HepG2 (cell line): Measurements from ENCODE around the gene TNFRSF6B. TPM values are rescaled to one million over a fixed set of nuclear protein-coding genes. Genes with fewer than 3 reads are reported as not detected.

Experiments used
- ATAC-seq: fragments of 200-7000 bp; cut with Tn5 transposase; 3 replicates; pipeline ENCODE4 v1.9.1; 2020; ENCODE audit warnings: mild to moderate bottlenecking, moderate library complexity
- BruUV-seq: library from RNA; stranded (reverse); fragments of 400-500 nt; replicated peaks from 2 replicates; lab custom pipeline; 2021; lab: Mats Ljungman, UMichigan
- CTCF ChIA-PET: fragments of 300-600 bp; formaldehyde crosslinking; extraction: SDS; loops from one replicate; lab custom pipeline; 2021; ENCODE audit warnings: low total read pairs, inconsistent platforms, low intra/inter-chr PET ratio; lab: Yijun Ruan, JAX
- POLR2A ChIA-PET: fragments of 350-600 bp; sonication (Branson Sonifier 250); formaldehyde crosslinking; loops from one replicate; lab custom pipeline; 2020; ENCODE audit warnings: antibody characterized with exemption, inconsistent platforms; lab: Yijun Ruan, JAX
- DNase-seq: peaks from one replicate; pipeline ENCODE4 v3.0.0-alpha.2; 2015; ENCODE audit warnings: low spot score
- FAIRE-seq: peaks from 3 replicates; lab custom pipeline; 2011; peaks lifted over from hg19 to GRCh38; lab: Jason Lieb, UNC
- H2AFZ ChIP-seq: one replicate; pipeline ENCODE4 v1.6.1; 2011; ENCODE audit warnings: low read length, inconsistent platforms
- H3K27ac ChIP-seq: fragments of 300-600 bp; 3 replicates; pipeline ENCODE4 v1.8.0; 2011; ENCODE audit warnings: mixed run types, mild to moderate bottlenecking, mixed read lengths, low read length, inconsistent platforms; ENCODE audit not compliant: insufficient read depth; ENCODE audit errors: extremely low read length
- H3K27me3 ChIP-seq, 2 experiments: fragments of 200-600 bp in 1 of 2; 2 replicates in 1 of 2; 3 replicates in 1 of 2; pipeline versions ENCODE4 v1.6.0 to v1.8.0; 2011; ENCODE audit warnings: low read length in 2 of 2, mild to moderate bottlenecking in 2 of 2, moderate library complexity in 2 of 2, inconsistent platforms in 1 of 2; ENCODE audit not compliant: insufficient read depth in 2 of 2, control insufficient read depth in 1 of 2
- H3K36me3 ChIP-seq, 2 experiments: fragments of 200-600 bp in 1 of 2; replicated peaks in 1 of 2; 2 replicates in 1 of 2; 3 replicates in 1 of 2; pipeline versions ENCODE4 v1.5.1 to v1.8.0; 2011; ENCODE audit warnings: low read length in 2 of 2, inconsistent platforms in 1 of 2; ENCODE audit not compliant: insufficient read depth in 2 of 2, control insufficient read depth in 1 of 2
- H3K4me1 ChIP-seq: 2 replicates; pipeline ENCODE4 v1.5.1; 2012; ENCODE audit warnings: low read length, inconsistent platforms; ENCODE audit not compliant: insufficient read depth
- H3K4me2 ChIP-seq: 2 replicates; pipeline ENCODE4 v1.6.0; 2011; ENCODE audit warnings: low read depth, low read length, inconsistent platforms
- H3K4me3 ChIP-seq, 3 experiments: fragments of 200-600 bp in 1 of 3; sonication (generic), shearing (Covaris generic) in 1 of 3; replicated peaks in 1 of 3; 2 replicates each; pipeline ENCODE4 v1.5.1; 2011 to 2016; ENCODE audit warnings: low read length in 3 of 3, inconsistent platforms in 2 of 3, low read depth in 2 of 3, mild to moderate bottlenecking in 2 of 3, control low read depth in 1 of 3, mixed read lengths in 1 of 3; ENCODE audit not compliant: insufficient read depth in 1 of 3
- H3K79me2 ChIP-seq: one replicate; pipeline ENCODE4 v1.6.1; 2011; ENCODE audit warnings: low read length, inconsistent platforms; ENCODE audit not compliant: insufficient read depth
- H3K9ac ChIP-seq: 2 replicates; pipeline ENCODE4 v1.6.0; 2011; ENCODE audit warnings: mild to moderate bottlenecking, low read depth, low read length, inconsistent platforms; ENCODE audit not compliant: insufficient read depth
- H3K9me3 ChIP-seq: 2 replicates; pipeline ENCODE4 v1.5.1; 2012; ENCODE audit warnings: mild to moderate bottlenecking, low read length
- H4K20me1 ChIP-seq: 2 replicates; pipeline ENCODE4 v1.6.0; 2011; ENCODE audit warnings: inconsistent platforms, mild to moderate bottlenecking, low read length, moderate library complexity; ENCODE audit not compliant: insufficient read depth
- CHD4 ChIP-seq: fragments of 200-600 bp; sonication (generic); IDR thresholded peaks from 2 replicates; pipeline ENCODE4 v1.7.0; 2017; ENCODE audit warnings: mild to moderate bottlenecking, low read length, borderline replicate concordance
- HDAC2 ChIP-seq: sonication (generic); formaldehyde crosslinking; IDR thresholded peaks from 2 replicates; pipeline ENCODE4 v1.4.0; 2020; ENCODE audit warnings: missing genetic modification reagents
- HOXA3 ChIP-seq: sonication (generic); formaldehyde crosslinking; IDR thresholded peaks from 2 replicates; pipeline ENCODE4 v1.5.0; 2020; ENCODE audit warnings: missing genetic modification reagents
- MLLT10 ChIP-seq: sonication (generic); formaldehyde crosslinking; IDR thresholded peaks from 2 replicates; pipeline ENCODE4 v1.4.0; 2020; ENCODE audit warnings: missing genetic modification reagents
- NBN ChIP-seq: fragments of 450-650 bp; conservative IDR thresholded peaks from 2 replicates; pipeline ENCODE4 v1.6.1; 2017
- NCOA5 ChIP-seq: sonication (generic); formaldehyde crosslinking; IDR thresholded peaks from 2 replicates; pipeline ENCODE4 v1.4.0; 2020; ENCODE audit warnings: missing genetic modification reagents
- RAD51 ChIP-seq: fragments of 450-650 bp; IDR thresholded peaks from 2 replicates; pipeline ENCODE4 v1.6.1; 2016; ENCODE audit warnings: borderline replicate concordance
- RBM39 ChIP-seq: fragments of 200-400 bp; formaldehyde crosslinking; IDR thresholded peaks from one replicate; pipeline ENCODE4 v1.6.1; 2018; ENCODE audit warnings: antibody characterized with exemption, mild to moderate bottlenecking, low read depth, low read length; ENCODE audit not compliant: poor library complexity, severe bottlenecking
- RCOR2 ChIP-seq: IDR thresholded peaks from 2 replicates; pipeline ENCODE4 v1.6.1; 2016; ENCODE audit warnings: missing biosample characterization, missing genetic modification reagents
- RXRA ChIP-seq: sonication (generic); formaldehyde crosslinking; IDR thresholded peaks from 2 replicates; pipeline ENCODE4 v1.5.1; 2020; ENCODE audit warnings: missing genetic modification reagents
- ZNF367 ChIP-seq: sonication (generic); formaldehyde crosslinking; IDR thresholded peaks from 2 replicates; pipeline ENCODE4 v1.4.0; 2020; ENCODE audit warnings: missing genetic modification reagents, borderline replicate concordance
- ZNF432 ChIP-seq: sonication (generic); formaldehyde crosslinking; IDR thresholded peaks from 2 replicates; pipeline ENCODE4 v1.5.0; 2020; ENCODE audit warnings: missing genetic modification reagents, mild to moderate bottlenecking, borderline replicate concordance
- ZNF501 ChIP-seq: sonication (generic); formaldehyde crosslinking; IDR thresholded peaks from 2 replicates; pipeline ENCODE4 v1.5.1; 2020; ENCODE audit warnings: mild to moderate bottlenecking, moderate library complexity, missing genetic modification reagents
- ZNF615 ChIP-seq: sonication (generic); formaldehyde crosslinking; IDR thresholded peaks from 2 replicates; pipeline ENCODE4 v1.5.0; 2020; ENCODE audit warnings: mild to moderate bottlenecking, missing genetic modification reagents, borderline replicate concordance
- ZNF616 ChIP-seq: sonication (generic); formaldehyde crosslinking; IDR thresholded peaks from 2 replicates; pipeline ENCODE4 v1.5.0; 2020; ENCODE audit warnings: low read depth, mild to moderate bottlenecking, missing genetic modification reagents
- ZNF772 ChIP-seq: sonication (generic); formaldehyde crosslinking; IDR thresholded peaks from 2 replicates; pipeline ENCODE4 v1.5.0; 2020; ENCODE audit warnings: mild to moderate bottlenecking, missing genetic modification reagents
- ZNF839 ChIP-seq: sonication (generic); formaldehyde crosslinking; IDR thresholded peaks from 2 replicates; pipeline ENCODE4 v1.4.0; 2020; ENCODE audit warnings: missing genetic modification reagents, mild to moderate bottlenecking, borderline replicate concordance
- WGBS: methylation state at CpG from one replicate; pipeline ENCODE4 v1.1.6; 2017; ENCODE audit warnings: low lambda C conversion rate; 5-methylcytosine and 5-hydroxymethylcytosine counted together
- in situ Hi-C: cut with HindIII; loops from 2 replicates; pipeline ENCODE4 v1.10.0; 2017; ENCODE audit warnings: low pct_unique_long_range_greater_than_20kb; ENCODE audit not compliant: extremely low pct_ligation_motif_present
- intact Hi-C: fragments of 100-400 bp; cut with micrococcal nuclease; formaldehyde crosslinking; loops from one replicate; pipeline ENCODE4 v1.10.0; 2022; ENCODE audit not compliant: unreplicated experiment
- polyA plus RNA-seq, 8 experiments: library from polyadenylated mRNA; depleted of rRNA in 3 of 8; stranded (reverse) in 7 of 8; unstranded in 1 of 8; fragments of >200 nt; fragmentation: Illumina TruSeq in 4 of 8; extraction: Trizol in 4 of 8; gene quantifications; 2 replicates each; pipeline versions ENCODE4 v1.2.1 to v1.2.3, GENCODE V29; 2011 to 2016; ENCODE audit warnings: low read depth in 4 of 8, missing spikeins in 1 of 8, mixed read lengths in 1 of 8; ENCODE audit not compliant: insufficient read depth in 1 of 8
- total RNA-seq, 5 experiments: library from RNA; depleted of rRNA; stranded (reverse); fragments of >200 nt; fragmentation: Illumina TruSeq; extraction: Trizol; gene quantifications; 2 replicates each; pipeline ENCODE4 v1.2.3, GENCODE V29; 2016; ENCODE audit warnings: low read depth in 1 of 5
- TF ChIP-seq, protein P1 (sequence below): sonication (generic); formaldehyde crosslinking; IDR thresholded peaks from 2 replicates; pipeline ENCODE4 v1.5.0; 2020; ENCODE audit warnings: missing genetic modification reagents, mild to moderate bottlenecking, borderline replicate concordance
- TF ChIP-seq, protein P2 (sequence below): IDR thresholded peaks from 2 replicates; pipeline ENCODE4 v1.6.1; 2016; ENCODE audit warnings: mild to moderate bottlenecking, missing biosample characterization, missing genetic modification reagents
- TF ChIP-seq, protein P3 (sequence below): sonication (generic); formaldehyde crosslinking; IDR thresholded peaks from 2 replicates; pipeline ENCODE4 v1.5.1; 2020; ENCODE audit warnings: mild to moderate bottlenecking, missing genetic modification reagents
- TF ChIP-seq, protein P4 (sequence below): sonication (generic); formaldehyde crosslinking; IDR thresholded peaks from 2 replicates; pipeline ENCODE4 v1.4.0; 2020; ENCODE audit warnings: mild to moderate bottlenecking, missing genetic modification reagents

The TNFRSF6B gene
- total and polyA plus RNA-seq, 2 of the 13 experiments (the other 11 are each of a cell fraction or from before 2014, with no cell fraction given), result 0.24 TPM; not detected in 1

DNA sequence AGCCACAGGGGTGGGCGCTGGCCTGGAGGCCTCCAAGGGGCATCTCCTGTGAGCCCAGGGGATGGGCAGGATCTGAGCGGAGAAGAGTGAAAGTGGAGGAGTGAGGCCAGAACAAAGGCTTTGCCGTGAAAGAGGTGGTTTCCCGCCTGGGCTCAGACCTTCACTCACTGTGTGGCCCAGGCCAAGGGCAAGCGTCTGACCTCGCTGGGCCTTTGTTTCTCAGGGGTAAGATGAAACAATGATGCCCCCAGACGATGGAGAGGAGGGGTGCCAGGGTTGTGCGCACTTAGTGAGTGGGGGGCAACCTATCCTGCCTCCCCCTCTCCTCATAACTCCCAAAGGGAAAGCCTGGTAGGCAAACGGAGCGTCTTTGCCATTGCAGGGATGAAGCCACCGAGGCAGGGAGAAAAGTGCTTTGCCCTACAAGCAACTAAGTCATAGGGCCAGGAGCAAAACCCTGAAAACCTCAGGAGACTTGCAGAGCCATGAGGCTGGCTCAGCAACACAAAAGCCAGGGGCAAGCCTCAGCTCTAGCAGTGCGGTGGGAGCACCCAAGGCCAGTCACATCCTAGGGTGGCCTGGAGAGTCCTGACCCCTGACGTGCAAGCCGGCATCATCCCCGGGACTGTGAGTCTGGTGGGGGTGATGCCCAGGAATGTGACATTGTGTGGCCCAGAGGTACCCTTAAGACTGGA is 42.3 kb upstream of the TNFRSF6B start:
- Histone ChIP-seq H3K9me3 (no peaks in the 10 kb centered on the region), H3K79me2 (peaks cover 13% of the 10 kb centered on the region), H3K4me2 (peak overlapping the region; percentile 72), H3K4me1 (peaks cover 38% of the 10 kb centered on the region), H3K4me3 (peak overlapping the region in 1 of 3 experiments; percentile 73; a peak in 2 of 6 replicates), H2AFZ (no peak overlapping the region), H3K36me3 (no peaks in the 10 kb centered on the region), H4K20me1 (peaks cover 3% of the 10 kb centered on the region; the same call in 1 of the 2 replicates), H3K27me3 (no peaks in the 10 kb centered on the region; a peak in 1 of 5 replicates), H3K27ac (no peak overlapping the region), H3K9ac (no peak overlapping the region)
- in situ Hi-C loops, result no loop called here
- BruUV-seq, result no TSS peak
- ChIA-PET POLR2A (interaction anchor here (1.2 to 4.3 kb wide), 4 partner anchors 12 to 87 kb away, joined by 5 to 58 read pairs (median 12); partner anchors contain the start of gene GMEB2), CTCF (no interaction called here)
- ATAC-seq (no peak), FAIRE-seq (no peak), DNase-seq (no peak)
- intact Hi-C loops, result loop anchor here (10.0 kb wide), 1 partner anchor 119 kb away; the partner anchor contains the start of gene PTK6
- WGBS, result 59% methylated on average over 12 of the region's 15 CpGs
- TF ChIP-seq RXRA, result 0 out of 2 replicates have a peak, but pooled peaks have one; percentile 41
- TF ChIP-seq, protein P1, sequence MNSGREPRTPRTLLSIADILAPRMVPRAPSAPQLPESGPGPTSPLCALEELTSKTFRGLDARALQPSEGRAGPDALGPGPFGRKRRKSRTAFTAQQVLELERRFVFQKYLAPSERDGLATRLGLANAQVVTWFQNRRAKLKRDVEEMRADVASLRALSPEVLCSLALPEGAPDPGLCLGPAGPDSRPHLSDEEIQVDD, result no peak
- TF ChIP-seq, protein P2, sequence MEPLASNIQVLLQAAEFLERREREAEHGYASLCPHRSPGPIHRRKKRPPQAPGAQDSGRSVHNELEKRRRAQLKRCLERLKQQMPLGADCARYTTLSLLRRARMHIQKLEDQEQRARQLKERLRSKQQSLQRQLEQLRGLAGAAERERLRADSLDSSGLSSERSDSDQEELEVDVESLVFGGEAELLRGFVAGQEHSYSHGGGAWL (CRISPR knock-in tag), result 0 out of 2 replicates have a peak, but pooled peaks have one; percentile 56
- TF ChIP-seq ZNF501 (CRISPR knock-in tag), result no peak
- TF ChIP-seq ZNF839 (CRISPR knock-in tag), result no peak
- no peak for TF ChIP-seq ZNF615 (CRISPR knock-in tag)
- TF ChIP-seq RBM39, result no peak
- TF ChIP-seq ZNF432, result no peak
- TF ChIP-seq RCOR2 (CRISPR knock-in tag), result no peak
- TF ChIP-seq ZNF616, result 0 out of 2 replicates have a peak, but pooled peaks have one; percentile 17
- TF ChIP-seq, protein P3, sequence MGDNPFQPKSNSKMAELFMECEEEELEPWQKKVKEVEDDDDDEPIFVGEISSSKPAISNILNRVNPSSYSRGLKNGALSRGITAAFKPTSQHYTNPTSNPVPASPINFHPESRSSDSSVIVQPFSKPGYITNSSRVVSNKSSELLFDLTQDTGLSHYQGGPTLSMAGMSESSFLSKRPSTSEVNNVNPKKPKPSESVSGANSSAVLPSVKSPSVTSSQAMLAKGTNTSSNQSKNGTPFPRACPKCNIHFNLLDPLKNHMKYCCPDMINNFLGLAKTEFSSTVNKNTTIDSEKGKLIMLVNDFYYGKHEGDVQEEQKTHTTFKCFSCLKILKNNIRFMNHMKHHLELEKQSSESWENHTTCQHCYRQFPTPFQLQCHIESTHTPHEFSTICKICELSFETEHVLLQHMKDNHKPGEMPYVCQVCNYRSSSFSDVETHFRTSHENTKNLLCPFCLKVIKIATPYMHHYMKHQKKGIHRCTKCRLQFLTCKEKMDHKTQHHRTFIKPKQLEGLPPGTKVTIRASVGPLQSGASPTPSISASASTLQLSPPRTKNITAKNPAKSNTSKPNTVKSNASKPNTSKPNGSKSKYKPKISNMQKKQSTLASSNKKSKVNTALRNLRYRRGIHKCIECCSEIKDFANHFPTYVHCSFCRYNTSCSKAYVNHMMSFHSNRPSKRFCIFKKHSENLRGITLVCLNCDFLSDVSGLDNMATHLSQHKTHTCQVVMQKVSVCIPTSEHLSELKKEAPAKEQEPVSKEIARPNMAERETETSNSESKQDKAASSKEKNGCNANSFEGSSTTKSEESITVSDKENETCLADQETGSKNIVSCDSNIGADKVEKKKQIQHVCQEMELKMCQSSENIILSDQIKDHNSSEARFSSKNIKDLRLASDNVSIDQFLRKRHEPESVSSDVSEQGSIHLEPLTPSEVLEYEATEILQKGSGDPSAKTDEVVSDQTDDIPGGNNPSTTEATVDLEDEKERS (CRISPR knock-in tag), result no peak
- TF ChIP-seq NBN, result no peak
- no peak for TF ChIP-seq HDAC2 (CRISPR knock-in tag)
- TF ChIP-seq, protein P4, sequence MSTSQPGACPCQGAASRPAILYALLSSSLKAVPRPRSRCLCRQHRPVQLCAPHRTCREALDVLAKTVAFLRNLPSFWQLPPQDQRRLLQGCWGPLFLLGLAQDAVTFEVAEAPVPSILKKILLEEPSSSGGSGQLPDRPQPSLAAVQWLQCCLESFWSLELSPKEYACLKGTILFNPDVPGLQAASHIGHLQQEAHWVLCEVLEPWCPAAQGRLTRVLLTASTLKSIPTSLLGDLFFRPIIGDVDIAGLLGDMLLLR, result peak; percentile 10; the same call in 1 of the 2 replicates
- TF ChIP-seq MLLT10 (CRISPR knock-in tag), result no peak
- 0 out of 2 replicates have a peak, but pooled peaks have one; percentile 3 for TF ChIP-seq HOXA3 (CRISPR knock-in tag)
- TF ChIP-seq CHD4, result no peak
- TF ChIP-seq ZNF772, result no peak
- TF ChIP-seq ZNF367, result no peak
- no peak for TF ChIP-seq RAD51
- TF ChIP-seq NCOA5 (CRISPR knock-in tag), result no peak
